DMS53 treated with DMSO at 0.1 percent for 48 hours (cell line): ENCODE measurements around the gene KCND1.

ENCODE experiments used
- DNase-seq: peaks from one replicate; lab custom pipeline; 2025; ENCODE audit not compliant: unreplicated experiment; lab: John Stamatoyannopoulos, UW

KCND1 gene

DNA sequence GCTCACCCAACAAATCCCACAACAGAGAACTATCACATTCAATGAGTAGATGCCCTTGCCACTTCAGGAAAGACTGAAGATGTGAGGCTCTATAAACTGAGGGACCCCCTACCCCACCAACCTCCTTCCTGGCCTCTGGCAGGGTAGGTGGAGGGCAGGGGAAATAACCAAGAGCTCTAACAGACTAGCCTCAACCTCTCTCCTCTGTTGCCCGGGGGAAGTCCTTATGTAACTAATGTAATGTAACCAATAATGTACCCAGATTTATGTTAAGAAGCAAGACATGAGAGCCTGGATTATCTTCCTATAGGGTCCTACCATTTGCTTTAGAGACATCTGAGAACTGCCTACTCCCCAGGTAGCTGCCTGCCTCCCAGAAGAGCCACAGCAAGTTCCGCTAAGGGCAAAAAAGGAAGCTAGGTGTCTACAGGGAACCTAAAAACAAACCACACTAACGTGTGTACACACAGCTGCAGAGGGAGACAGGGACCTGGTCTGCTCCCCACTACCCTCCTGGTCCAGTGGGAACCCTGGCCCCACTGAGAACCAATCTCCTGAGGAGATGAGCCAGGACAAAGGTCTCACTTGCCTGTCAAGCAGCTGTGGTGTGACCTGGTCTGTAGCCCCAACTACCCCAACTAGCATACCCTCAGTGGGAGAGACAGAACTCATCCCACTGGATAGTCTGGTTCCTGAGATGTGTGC is 32.0 kb downstream of the KCND1 start:
- DNase-seq = no peak

DNA sequence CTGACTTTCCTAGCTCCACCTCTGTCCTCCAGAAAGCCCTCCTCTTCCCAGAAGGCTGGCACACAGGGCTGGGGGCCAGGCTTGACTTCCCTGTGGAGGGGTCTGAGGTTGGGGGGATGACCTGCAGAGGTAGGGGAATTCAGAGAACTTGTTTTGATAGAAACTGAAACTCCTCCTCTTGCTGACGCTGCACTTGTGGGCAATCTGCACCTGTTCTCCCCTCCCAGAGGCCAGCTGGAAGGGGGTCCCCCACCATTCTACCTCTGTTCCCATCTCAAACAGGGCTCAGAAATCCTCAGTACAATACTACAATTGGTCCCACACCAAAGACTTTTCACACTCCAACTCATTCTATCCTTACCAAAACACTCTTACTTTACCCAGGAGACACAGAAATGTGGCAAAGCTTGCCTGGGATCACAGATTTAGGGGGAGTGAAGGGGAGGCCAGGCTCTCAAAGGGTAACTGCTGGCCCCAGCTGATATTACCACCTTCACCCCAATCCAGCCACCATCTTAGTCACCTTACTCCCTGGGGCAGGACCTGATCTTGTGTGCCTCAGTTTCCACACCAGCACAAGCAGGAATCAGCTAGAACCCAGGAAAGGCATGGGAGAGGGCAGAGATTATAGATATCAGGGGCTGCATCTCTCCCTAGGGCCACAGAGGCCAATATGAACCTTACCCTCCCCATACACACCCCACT is 32.8 kb downstream of the KCND1 start:
- no peak for DNase-seq

DNA sequence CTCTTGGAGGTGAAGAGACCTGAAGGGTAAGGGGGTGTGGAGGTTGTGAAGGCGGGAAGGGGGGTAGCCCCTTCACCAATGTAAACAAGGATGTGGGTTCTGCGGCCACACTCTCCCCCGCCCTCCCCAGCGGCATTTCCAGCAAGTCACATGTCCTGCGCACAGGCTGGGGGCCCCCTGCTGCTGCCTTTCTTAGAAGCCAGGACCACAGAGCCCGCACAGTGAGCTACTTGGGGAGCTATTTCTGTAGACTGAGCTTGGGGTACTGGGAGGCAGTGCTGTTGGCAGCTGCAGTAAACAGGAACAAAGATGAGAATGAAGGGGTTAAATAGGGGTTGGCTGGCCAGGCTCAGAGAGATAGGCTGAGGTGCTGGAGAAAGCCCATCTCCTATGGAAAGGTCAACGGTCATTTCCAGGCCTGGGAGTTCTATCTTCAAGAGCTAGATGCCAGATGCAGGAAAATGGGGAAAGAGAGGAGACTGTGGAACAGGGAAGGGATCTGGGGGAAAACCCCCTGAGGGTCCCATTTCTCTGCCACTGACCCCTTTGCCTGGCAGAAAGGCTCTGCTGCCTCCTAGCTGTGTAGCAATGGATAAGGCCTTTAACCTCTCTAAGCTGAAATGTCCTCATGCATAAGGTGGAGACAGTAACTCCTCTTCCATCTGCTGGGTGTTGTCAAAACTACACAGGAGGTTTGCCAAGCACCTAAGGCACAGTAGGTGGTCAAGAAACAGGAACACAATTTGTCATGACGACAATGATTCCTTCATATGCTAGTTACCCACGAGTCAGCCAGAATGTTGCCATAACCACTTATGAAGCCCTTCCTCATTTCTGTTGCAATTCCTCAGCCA is 34.4 kb downstream of the KCND1 start:
- no peak for DNase-seq

DNA sequence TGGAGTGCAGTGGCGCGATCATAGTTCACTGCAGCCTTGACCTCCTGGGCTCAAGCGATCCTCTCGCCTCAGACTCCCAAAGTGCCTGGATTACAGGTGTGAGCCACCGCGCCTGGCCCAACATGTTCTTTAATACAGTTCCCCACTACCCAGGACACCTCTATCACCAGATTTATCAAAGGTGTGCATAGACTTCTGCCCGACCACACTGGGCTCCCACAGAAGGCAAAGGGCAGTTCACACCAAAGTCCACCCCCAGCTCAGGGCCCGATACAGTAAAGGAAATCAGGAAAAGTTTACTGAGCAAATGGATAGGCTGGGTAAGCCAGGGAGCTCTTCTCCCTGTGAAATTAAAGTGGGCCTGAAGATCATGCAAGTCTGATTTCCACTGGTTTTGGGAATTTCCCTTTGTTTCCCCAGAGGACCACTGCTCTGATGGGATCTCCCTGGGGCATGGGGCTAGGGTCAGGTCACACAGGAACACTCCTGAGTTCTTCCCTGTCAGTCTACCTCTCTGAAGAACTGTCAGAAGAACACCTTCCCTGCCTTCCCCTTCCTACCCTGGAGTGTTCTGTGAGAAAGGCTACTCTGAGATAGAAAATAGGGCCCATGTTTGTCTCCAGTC is 35.1 kb downstream of the KCND1 start:
- no peak for DNase-seq

DNA sequence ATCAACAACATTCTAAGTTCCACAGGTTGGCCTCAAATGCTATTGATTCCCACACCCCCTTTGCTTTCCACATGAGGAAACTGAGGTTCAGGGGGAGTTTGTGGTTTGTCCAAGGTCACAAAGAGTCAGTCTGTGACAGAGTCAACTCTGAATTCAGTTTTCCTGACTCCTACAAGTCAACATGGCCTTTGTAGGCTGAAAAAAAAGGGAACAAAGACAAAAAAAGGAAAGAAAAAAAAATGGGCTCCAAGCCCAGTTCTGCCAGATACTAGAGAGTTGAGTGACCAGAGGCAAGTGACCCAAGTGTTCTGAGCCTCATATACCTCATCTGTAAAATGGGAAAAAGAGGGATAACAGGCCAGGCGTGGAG is 36.4 kb downstream of the KCND1 start:
- no peak for DNase-seq

DNA sequence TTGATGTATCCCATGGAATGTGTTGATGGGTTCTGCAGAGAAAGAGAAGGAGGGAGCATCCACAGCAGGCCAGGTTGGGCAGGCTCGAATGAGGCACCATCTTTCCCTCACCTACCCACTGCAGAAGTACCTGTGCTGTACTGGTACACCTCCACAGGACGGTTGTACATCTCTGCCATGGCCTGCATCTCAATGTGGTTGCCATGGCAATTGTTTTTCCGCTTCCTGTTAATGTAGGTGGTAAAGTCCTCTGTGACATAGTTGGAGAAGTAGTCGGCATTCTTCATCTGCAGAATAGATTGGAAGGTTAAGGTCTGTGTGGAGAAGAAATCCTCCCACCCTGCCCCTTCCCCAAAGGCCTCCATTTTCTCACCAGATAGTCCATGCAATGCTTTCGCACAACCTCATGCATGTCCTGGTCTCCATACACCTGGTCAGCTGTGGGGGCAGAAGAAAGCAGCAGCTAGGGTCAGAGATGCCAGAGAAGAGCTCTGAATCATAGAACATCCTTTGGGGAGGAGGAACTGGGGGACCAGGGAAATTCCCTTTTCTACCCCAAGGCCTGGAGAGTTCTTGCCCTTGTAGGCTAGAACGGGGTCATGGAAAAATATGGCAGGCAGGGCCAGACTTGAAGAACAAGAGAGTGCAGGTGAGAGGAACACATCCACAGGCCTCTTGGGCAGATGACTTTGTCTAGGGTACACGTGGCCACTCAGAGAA is 36.9 kb downstream of the KCND1 start:
- no peak for DNase-seq

DNA sequence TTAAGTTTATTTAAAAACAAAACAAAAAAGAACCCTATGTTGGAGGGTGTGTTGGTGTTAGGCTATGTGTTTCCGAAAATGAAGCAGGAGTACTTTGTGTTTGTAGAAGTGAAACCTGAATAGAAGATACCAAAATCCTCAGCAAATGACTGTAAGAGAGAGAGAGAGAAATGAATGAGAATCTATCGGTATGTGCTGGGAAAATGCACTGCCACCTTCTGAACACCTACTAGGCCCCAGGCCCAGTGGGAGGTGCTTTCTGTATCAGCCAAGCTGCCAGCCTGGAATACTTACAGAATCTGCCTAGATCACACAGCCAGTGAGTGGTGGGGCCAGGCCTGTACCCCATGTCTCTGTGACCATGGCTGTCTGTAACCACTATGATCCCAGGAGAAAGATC is 37.9 kb downstream of the KCND1 start:
- no peak for DNase-seq

DNA sequence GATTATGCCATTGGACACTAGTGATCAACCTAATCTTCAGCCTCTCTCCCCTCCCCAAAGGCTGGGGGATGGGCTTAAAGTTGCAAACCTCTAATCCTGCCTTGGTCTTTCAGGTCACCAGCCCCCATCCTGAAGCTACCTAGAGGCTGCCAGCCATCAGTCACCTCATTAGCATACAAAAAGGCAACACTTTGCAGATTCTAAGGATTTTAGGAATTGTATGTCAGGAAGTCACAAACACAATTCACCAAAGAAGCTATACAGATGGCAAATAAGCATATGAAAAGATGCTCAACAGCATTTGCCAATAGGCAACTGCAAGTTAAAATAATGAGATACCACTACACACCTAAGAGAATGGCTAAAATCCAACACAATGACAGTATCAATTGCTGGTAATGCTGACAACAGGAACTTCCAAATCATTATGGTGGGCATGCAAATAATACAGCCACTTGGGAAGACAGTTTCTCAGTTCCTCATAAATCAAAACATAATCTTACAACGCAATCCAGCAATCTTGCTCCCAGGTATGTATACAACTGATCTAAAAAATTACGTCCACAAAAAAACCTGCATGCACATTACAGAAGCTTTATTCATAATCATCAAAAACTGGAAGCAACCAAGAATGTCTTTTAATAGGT is 43.8 kb downstream of the KCND1 start:
- DNase-seq = no peak

DNA sequence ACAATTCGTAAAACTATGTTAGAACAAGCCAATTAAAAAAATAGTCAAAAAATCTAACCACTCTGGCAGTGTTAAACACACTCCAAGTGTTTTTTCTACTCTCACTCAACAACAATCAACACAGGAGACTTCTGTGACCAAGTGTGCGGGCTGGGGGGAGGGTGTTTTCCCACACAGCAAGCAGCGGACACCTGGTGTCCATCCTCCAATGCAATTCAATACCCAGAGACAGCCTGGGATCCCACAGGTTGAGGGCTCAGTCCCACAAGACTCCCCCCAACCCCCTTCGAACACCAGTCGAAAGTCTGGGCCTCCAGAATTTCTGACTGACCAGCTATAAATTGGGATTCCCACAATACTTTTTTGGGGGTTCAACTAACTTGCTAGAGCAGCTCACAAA is 44.5 kb downstream of the KCND1 start:
- DNase-seq = no peak

DNA sequence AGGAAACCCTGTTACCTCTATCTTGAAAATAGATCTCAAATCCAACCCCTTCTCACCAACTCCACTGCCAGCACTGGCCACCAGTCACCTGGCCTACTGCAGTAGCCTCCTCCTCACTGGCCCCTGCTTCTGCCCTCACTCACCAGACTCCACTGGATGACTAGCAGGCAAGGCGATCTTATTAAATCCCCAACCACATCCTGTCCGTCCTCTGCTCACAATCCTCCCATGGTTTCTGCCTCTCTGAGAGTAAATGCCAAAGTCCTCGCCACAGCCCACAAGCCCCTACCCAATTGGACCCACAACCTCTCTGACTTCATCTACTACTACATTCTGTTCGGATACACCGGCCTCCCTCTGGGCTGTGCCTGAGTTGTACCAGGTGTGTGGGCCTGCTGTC is 47.4 kb downstream of the KCND1 start:
- no peak for DNase-seq

DNA sequence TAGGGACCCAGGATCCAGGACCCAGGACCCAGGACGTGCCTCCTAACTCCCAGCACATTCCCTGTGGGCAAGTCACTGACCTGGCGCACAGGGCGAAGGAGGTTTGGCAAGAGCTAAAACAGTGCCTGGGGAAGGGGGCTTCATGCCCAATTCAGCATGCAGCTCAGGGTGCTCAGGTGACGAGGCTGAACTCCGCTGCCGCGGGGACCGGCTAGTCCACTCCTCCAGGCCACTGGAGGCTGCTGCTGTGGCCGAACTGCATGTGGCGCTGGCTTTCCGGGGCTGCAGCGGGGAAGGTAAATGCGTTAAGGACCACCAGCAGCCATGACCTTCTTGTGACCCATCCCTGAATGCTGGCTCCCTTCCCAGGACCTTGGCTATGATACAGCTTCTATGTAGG is 47.9 kb downstream of the KCND1 start:
- DNase-seq = no peak

DNA sequence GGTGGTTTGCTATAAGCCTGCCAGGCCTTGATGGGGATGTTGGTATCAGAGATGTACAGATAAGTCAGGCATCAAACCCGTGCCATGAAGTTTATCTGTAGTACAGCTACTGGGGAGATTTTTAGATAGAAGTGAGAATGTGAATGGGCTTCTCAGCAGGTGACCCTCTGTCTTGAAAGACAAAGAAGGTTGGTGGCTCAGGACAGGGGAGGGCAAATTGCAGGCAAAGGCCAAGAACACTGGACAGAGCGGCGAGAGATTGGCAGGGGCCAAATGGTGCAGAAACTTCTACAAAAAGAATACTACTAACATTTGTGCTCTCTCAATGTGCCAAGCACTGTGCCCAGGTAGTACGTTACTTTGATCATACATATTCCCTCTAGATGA is 50.9 kb downstream of the KCND1 start:
- no peak for DNase-seq

DNA sequence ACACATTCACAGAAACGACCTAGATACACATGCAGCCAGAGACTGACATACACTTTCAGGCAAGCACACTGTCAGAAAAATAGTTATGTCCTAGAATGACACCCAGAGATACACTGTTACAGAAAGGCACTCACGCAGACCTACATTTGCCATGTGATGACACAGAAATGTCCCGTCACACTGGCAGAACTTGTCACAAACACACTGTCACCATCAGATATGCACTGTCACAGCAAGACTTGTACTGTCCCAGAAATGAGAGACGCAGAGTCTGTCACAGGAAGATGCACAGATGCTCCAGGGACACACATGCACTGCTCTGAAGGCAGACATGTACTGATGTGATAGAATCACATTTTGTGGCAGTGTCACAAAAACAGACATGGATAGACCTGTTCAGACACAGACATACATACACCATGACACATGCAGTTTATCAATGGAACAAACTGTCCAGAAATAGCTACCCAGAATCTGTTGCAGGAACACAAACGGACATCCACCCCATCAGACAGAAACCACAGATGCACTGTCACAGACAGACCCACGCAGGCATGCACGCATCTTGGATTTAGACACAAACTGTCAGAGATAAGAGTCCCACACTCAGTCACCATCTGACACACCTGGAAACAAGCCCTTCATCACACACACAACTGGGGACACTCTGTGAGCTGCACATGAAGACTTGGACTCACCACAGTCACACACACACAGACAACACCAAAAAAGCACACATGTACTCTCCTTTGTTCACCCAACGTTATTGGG is 51.5 kb downstream of the KCND1 start:
- no peak for DNase-seq

DNA sequence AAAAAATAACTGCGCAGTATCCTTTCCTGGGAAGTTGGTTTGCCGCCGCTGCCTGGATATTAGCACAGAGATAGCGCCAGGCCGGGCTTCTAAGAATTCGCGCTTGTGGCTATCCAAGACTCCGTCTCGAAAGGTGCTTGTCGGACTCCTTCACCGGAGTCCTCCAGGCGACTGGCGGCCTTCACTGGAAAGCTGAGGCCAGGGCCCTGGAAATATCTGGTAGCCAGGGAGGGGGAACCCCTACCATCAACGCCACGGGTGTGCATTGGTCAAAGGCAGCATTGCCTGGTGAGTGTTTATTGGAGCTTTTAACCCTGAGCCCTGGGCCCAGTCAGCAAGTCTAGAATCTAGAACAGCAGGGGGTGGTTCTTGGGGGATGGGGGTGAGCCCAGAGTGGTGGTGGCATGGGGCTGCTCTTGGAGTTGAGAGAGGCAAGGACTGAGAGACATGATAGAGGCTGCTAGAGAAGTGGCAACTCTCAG is 52.2 kb downstream of the KCND1 start:
- no peak for DNase-seq

DNA sequence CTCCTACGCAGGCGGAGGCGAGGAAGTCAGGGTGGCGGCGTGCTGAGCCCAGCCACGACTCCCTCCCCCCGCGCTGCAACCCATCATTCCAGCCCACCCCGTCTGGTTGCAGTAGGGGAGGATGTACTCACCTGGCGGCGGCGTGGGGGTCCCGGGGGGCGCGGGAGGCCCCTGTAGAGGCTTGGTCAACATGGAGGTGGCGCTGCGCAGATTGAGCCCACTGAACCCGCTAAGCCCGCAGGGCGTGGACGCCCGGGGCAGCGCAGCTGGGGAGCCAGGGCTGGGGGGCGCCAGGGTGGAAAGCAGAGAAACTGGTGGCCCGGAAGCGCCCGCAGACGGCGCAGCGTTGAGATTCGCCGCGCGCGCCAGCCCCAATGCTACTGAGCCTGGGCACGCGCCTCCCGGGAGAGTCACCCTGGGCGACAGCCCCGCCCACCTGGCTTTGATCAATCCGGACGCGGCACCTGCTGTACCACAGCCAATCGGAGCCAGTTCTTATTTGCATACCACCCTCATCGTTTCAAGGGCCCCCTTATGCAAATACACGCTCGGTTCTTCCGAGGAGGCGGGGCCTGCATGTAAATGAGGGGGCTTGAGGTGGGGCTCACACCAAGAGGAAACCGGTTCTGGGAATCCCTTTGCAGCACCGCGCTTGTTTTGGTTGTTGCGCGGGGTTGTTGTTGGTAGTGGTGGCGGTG is 52.9 kb downstream of the KCND1 start, which contains the start of gene PIM2:
Gene PIM2 (minus strand): TSS at position 382 of the 698 bp plus-strand sequence. CDS start 190 bp downstream, at position 192.
- DNase-seq = peak; percentile 87

DNA sequence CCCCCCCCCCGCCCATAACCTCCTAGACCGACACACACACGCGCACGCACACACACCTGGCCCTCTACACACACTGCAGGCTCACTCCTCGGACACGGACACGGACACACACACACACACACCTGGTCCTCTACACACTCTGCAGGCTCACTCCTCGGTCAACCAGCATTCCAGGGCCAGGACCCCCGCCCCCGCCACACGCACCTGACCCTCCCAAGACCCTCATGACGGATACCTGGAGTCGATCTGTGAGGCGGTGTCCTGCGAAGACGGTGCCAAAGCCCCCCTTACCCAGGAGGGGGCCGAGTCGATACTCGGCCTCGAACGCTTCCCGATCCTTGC is 53.4 kb downstream of the KCND1 start:
- DNase-seq = no peak

DNA sequence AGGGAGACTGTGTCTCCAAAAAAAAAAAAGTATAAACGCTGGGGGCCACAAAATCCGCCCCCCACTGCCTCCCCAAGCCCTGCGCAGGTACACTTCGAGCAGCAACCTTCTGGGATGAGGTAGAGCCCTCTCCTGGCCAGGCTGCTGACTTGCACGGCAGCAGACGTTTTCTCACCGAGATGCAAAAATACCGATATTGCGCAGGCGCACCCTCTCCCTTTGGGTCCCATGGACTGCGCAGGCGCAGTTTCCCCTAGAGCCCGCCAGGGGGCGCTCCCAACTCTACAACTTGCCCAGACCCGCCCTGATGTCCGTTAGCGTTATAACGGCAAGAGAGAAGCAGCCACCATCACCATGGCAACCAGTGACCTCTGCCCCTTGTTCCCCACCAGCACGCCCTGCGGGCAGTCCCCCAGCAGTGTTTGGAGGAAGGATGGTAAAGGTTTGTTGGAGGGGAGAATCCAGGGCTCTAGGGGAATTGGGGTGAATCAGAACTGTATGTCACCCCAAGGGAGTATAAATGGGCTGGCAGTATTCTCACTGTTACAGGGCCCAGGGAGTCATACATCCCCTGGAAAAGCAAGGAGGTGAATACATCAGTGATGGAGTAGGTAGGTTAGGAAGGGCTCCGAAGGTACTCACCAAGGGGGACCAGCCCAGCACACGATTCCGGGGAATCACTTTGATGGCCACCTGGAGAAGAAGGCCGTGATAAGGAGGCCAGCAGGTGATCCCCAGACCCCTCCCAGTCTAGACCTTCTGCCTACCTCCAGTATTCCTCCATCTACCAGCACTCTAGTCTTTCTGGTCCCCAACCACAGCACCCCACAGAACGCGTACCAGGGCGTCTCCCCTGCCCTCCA is 54.3 kb downstream of the KCND1 start:
- DNase-seq = peak; percentile 90
